SK-N-SH (cell line): Measurements from ENCODE around the gene SLAIN1. TPM values are rescaled to one million over a fixed set of nuclear protein-coding genes. Genes with fewer than 3 reads are reported as not detected.

Experiments used
- CTCF ChIA-PET: fragments of 300-600, 350-600 bp; formaldehyde crosslinking; extraction: SDS; loops from one replicate; lab custom pipeline; 2021; lab: Yijun Ruan, JAX
- POLR2A ChIA-PET: fragments of 350-600 bp; sonication (Branson Sonifier 250); formaldehyde crosslinking; extraction: SDS; loops from one replicate; lab custom pipeline; 2020; ENCODE audit warnings: antibody characterized with exemption, inconsistent platforms; lab: Yijun Ruan, JAX
- DNase-seq: peaks from one replicate; pipeline ENCODE4 v3.0.0; 2012
- H2AFZ ChIP-seq: fragments of 200-600 bp; sonication (generic); 2 replicates; pipeline ENCODE4 v1.8.1; 2016; ENCODE audit warnings: antibody characterized with exemption, mild to moderate bottlenecking, low read depth
- H3F3A ChIP-seq: fragments of 200-600 bp; sonication (generic); replicated peaks from 2 replicates; pipeline ENCODE3; 2016; ENCODE audit warnings: antibody characterized with exemption, mild to moderate bottlenecking; ENCODE audit not compliant: insufficient read depth
- H3K27ac ChIP-seq, 2 experiments: fragments of 200-500 bp in 1 of 2; fragments of 200-600 bp in 1 of 2; sonication (Bioruptor generic) in 1 of 2; sonication (generic), shearing (Covaris generic) in 1 of 2; 2 replicates each; pipeline versions ENCODE4 v1.5.1 to v1.6.1; 2014 to 2016; ENCODE audit warnings: low read depth in 2 of 2, inconsistent platforms in 1 of 2, low read length in 1 of 2, mild to moderate bottlenecking in 1 of 2, mixed read lengths in 1 of 2
- H3K27me3 ChIP-seq: fragments of 200-600 bp; sonication (generic), shearing (Covaris generic); 2 replicates; pipeline ENCODE4 v1.6.1; 2016; ENCODE audit warnings: mixed run types; ENCODE audit not compliant: insufficient read depth
- H3K36me3 ChIP-seq, 2 experiments: fragments of 200-500 bp in 1 of 2; fragments of 200-600 bp in 1 of 2; sonication (Bioruptor generic) in 1 of 2; sonication (generic) in 1 of 2; replicated peaks in 1 of 2; 2 replicates each; pipeline versions ENCODE3 to v1.5.1; 2014 to 2016; ENCODE audit warnings: low read length in 1 of 2, mild to moderate bottlenecking in 1 of 2; ENCODE audit not compliant: insufficient read depth in 2 of 2, control insufficient read depth in 1 of 2
- H3K4me1 ChIP-seq, 2 experiments: fragments of 200-500 bp in 1 of 2; fragments of 200-600 bp in 1 of 2; sonication (Bioruptor generic) in 1 of 2; sonication (generic), shearing (Covaris generic) in 1 of 2; 2 replicates each; pipeline versions ENCODE4 v1.5.1 to v1.6.1; 2014 to 2016; ENCODE audit warnings: low read depth in 1 of 2, low read length in 1 of 2, mixed run types in 1 of 2; ENCODE audit not compliant: insufficient read depth in 2 of 2, control insufficient read depth in 1 of 2
- H3K4me2 ChIP-seq: fragments of 200-600 bp; sonication (generic), shearing (Covaris generic); 2 replicates; pipeline ENCODE4 v1.6.1; 2017; ENCODE audit warnings: mixed run types
- H3K4me3 ChIP-seq, 2 experiments: fragments of 200-500 bp in 1 of 2; fragments of 200-600 bp in 1 of 2; sonication (Bioruptor generic) in 1 of 2; sonication (generic), shearing (Covaris generic) in 1 of 2; 2 replicates each; pipeline versions ENCODE4 v1.5.1 to v1.8.1; 2014 to 2016; ENCODE audit warnings: low read depth in 2 of 2, inconsistent platforms in 1 of 2, low read length in 1 of 2, mild to moderate bottlenecking in 1 of 2, mixed read lengths in 1 of 2, moderate library complexity in 1 of 2
- H3K79me2 ChIP-seq: fragments of 200-600 bp; sonication (generic); 2 replicates; pipeline ENCODE4 v1.8.1; 2017; ENCODE audit warnings: mild to moderate bottlenecking; ENCODE audit not compliant: insufficient read depth
- H3K9ac ChIP-seq: fragments of 200-600 bp; sonication (generic); 2 replicates; pipeline ENCODE4 v1.6.1; 2017; ENCODE audit warnings: mixed run types
- H3K9me2 ChIP-seq: fragments of 200-600 bp; sonication (generic); 2 replicates; pipeline ENCODE4 v1.6.1; 2017; ENCODE audit warnings: mixed run types
- H3K9me3 ChIP-seq: fragments of 200-600 bp; sonication (generic); 2 replicates; pipeline ENCODE4 v1.6.1; 2017; ENCODE audit warnings: mixed run types, mild to moderate bottlenecking, moderate library complexity
- H4K20me1 ChIP-seq: fragments of 200-600 bp; sonication (generic); 2 replicates; pipeline ENCODE4 v1.6.1; 2017; ENCODE audit warnings: mild to moderate bottlenecking, mixed run types; ENCODE audit not compliant: insufficient read depth
- CHD2 ChIP-seq: fragments of 150-350 bp; IDR thresholded peaks from 2 replicates; pipeline ENCODE4 v1.6.1; 2018; ENCODE audit warnings: low read length; ENCODE audit not compliant: partially characterized antibody
- CTCF ChIP-seq: fragments of 200-600 bp; sonication (generic); IDR thresholded peaks from 2 replicates; pipeline ENCODE4 v1.6.1; 2017; ENCODE audit warnings: antibody characterized with exemption, mild to moderate bottlenecking, moderate library complexity
- ELF1 ChIP-seq: IDR thresholded peaks from 2 replicates; pipeline ENCODE4 v1.4.0; 2012
- FOSL2 ChIP-seq: IDR thresholded peaks from 2 replicates; pipeline ENCODE4 v1.4.0; 2012; ENCODE audit warnings: low read depth, mild to moderate bottlenecking, moderate library complexity, borderline replicate concordance
- FOXM1 ChIP-seq: IDR thresholded peaks from 2 replicates; pipeline ENCODE4 v1.4.0; 2012; ENCODE audit warnings: low read depth, mild to moderate bottlenecking
- GATA2 ChIP-seq: sonication (generic); formaldehyde crosslinking; IDR thresholded peaks from 2 replicates; pipeline ENCODE4 v1.5.0; 2020; ENCODE audit warnings: mild to moderate bottlenecking, missing genetic modification reagents
- JUND ChIP-seq: IDR thresholded peaks from 2 replicates; pipeline ENCODE4 v1.4.0; 2012
- MAX ChIP-seq: IDR thresholded peaks from 2 replicates; pipeline ENCODE4 v1.4.0; 2012; ENCODE audit warnings: low read depth
- MEF2A ChIP-seq: IDR thresholded peaks from 2 replicates; pipeline ENCODE4 v1.4.0; 2012; ENCODE audit warnings: low read depth, borderline replicate concordance
- MXI1 ChIP-seq: IDR thresholded peaks from 2 replicates; pipeline ENCODE4 v1.6.1; 2012; ENCODE audit warnings: mild to moderate bottlenecking, low read depth, low read length, improper control_type of control experiment
- NFIC ChIP-seq: IDR thresholded peaks from 2 replicates; pipeline ENCODE4 v1.4.0; 2012; ENCODE audit warnings: borderline replicate concordance
- PBX3 ChIP-seq: IDR thresholded peaks from 2 replicates; pipeline ENCODE4; 2012
- POLR2AphosphoS5 ChIP-seq: IDR thresholded peaks from 2 replicates; pipeline ENCODE4 v1.6.1; 2012; ENCODE audit warnings: low read depth, low read length
- RAD21 ChIP-seq: IDR thresholded peaks from 2 replicates; pipeline ENCODE4 v1.6.1; 2012; ENCODE audit warnings: mild to moderate bottlenecking, low read length
- RFX5 ChIP-seq: IDR thresholded peaks from 2 replicates; pipeline ENCODE4 v1.6.1; 2012; ENCODE audit warnings: mild to moderate bottlenecking, improper control_type of control experiment, low read length
- SIN3A ChIP-seq: IDR thresholded peaks from 2 replicates; pipeline ENCODE4 v1.6.1; 2012; ENCODE audit warnings: low read depth, mild to moderate bottlenecking, low read length, moderate library complexity, borderline replicate concordance
- TAF1 ChIP-seq: IDR thresholded peaks from 2 replicates; pipeline ENCODE4 v1.6.1; 2012; ENCODE audit warnings: low read depth, mild to moderate bottlenecking, low read length, moderate library complexity, borderline replicate concordance
- TCF12 ChIP-seq: IDR thresholded peaks from 2 replicates; pipeline ENCODE4 v1.4.0; 2012
- TEAD4 ChIP-seq: IDR thresholded peaks from 2 replicates; pipeline ENCODE4 v1.4.0; 2012; ENCODE audit warnings: mild to moderate bottlenecking, borderline replicate concordance; ENCODE audit not compliant: insufficient read depth
- USF2 ChIP-seq: fragments of 150-350 bp; IDR thresholded peaks from 2 replicates; pipeline ENCODE4 v1.6.1; 2017; ENCODE audit warnings: antibody characterized with exemption, low read length, low read depth, borderline replicate concordance
- YY1 ChIP-seq: IDR thresholded peaks from 2 replicates; pipeline ENCODE4 v1.4.0; 2012; ENCODE audit warnings: low read depth, mild to moderate bottlenecking
- WGBS: methylation state at CpG from one replicate; pipeline ENCODE4 v1.1.6; 2017; ENCODE audit warnings: low lambda C conversion rate; 5-methylcytosine and 5-hydroxymethylcytosine counted together
- polyA plus RNA-seq, 3 experiments: library from polyadenylated mRNA; depleted of rRNA; stranded (reverse); fragments of >200 nt; gene quantifications; 2 replicates each; pipeline ENCODE4 v1.2.3, GENCODE V29; 2012

SLAIN1 gene
- polyA plus RNA-seq, 1 of the 3 experiments (the other 2 are of a cell fraction): 1.6 TPM

- TF ChIP-seq MAX (no peak), ELF1 (no peak), CHD2 (no peak), NFIC (no peak)
These were observed 89.3 kb downstream of the SLAIN1 start (continued) for GRCh38 chr13:77786695-77787287.

GRCh38 chr13:77789376-77789775 is 91.9 kb downstream of the SLAIN1 start:
- POLR2A ChIA-PET: no interaction called here
- Histone ChIP-seq H3K9me3 (no peaks in the 10 kb centered on the region), H3F3A (no peaks in the 10 kb centered on the region), H3K9me2 (no peaks in the 10 kb centered on the region), H3K27me3 (no peaks in the 10 kb centered on the region), H3K9ac (no peak overlapping the region), H4K20me1 (no peaks in the 10 kb centered on the region), H3K27ac (no peak overlapping the region), H3K79me2 (no peaks in the 10 kb centered on the region), H3K4me3 (no peak overlapping the region), H2AFZ (no peak overlapping the region), H3K4me2 (no peak overlapping the region), H3K4me1 (no peaks in the 10 kb centered on the region; a peak in 1 of 4 replicates), H3K36me3 (no peaks in the 10 kb centered on the region)
- DNase-seq: no peak
- TF ChIP-seq YY1 (no peak), TAF1 (no peak), FOSL2 (no peak), TEAD4 (no peak), FOXM1 (no peak), SIN3A (no peak), MEF2A (no peak), JUND (no peak), RAD21 (no peak), TCF12 (no peak), CHD2 (no peak), CTCF (no peak), RFX5 (no peak), MXI1 (no peak), PBX3 (no peak), GATA2 (CRISPR knock-in tag) (no peak), USF2 (no peak), MAX (no peak), POLR2AphosphoS5 (no peak)
- CTCF ChIA-PET: no interaction called here
- no CpG with 5 or more reads among the region's 1 CpG for WGBS
